ENCODE measurements around the gene BFSP1. TPM values are rescaled to one million over a fixed set of nuclear protein-coding genes. Genes with fewer than 3 reads are reported as not detected.

The BFSP1 gene
- total and polyA plus RNA-seq, 2 of the 8 experiments (the other 6 are each of a cell fraction or from before 2014, with no cell fraction given), result 1.5 to 2.5 TPM

GRCh38 chr20:17491488-17491887 lies 39.7 kb downstream of the BFSP1 start:
- POLR2A ChIA-PET (ENCODE audit: partially characterized antibody), result interaction anchor here (1.3 kb wide), 1 partner anchor 40 kb away, joined by 3 read pairs; the partner anchor contains the start of gene BFSP1

More at GRCh38 chr20:17491488-17491887, 39.7 kb downstream of the BFSP1 start:
- Histone ChIP-seq H3K4me3 (ENCODE audit: extremely low read depth in 1 of 4, insufficient read depth in 2 of 4, low read depth in 3 of 4, low read length in 4 of 4) (no peak overlapping the region), H3K4ac (replicated peaks; ENCODE audit: insufficient read length, low read depth, low read length) (no peak overlapping the region), H3K56ac (replicated peaks; ENCODE audit: insufficient read length, low read depth, low read length) (no peak overlapping the region), H3K23me2 (ENCODE audit: low read depth, low read length) (no peaks in the 10 kb centered on the region), H3K27me3 (replicated peaks in 1 of 4; ENCODE audit: control insufficient read depth in 3 of 4, extremely low read depth in 1 of 4, insufficient read depth in 3 of 4, low read length in 3 of 4) (no peaks in the 10 kb centered on the region), H3K9ac (replicated peaks in 1 of 4; ENCODE audit: extremely low read depth in 1 of 4, low read depth in 3 of 4, low read length in 3 of 4) (no peak overlapping the region), H2BK5ac (ENCODE audit: low read depth, low read length) (no peak overlapping the region), H2BK120ac (replicated peaks; ENCODE audit: low read depth, low read length) (no peak overlapping the region), H3K4me2 (ENCODE audit: insufficient read depth in 1 of 2, low read depth in 2 of 2, low read length in 2 of 2) (no peak overlapping the region), H2BK12ac (ENCODE audit: low read depth, low read length) (no peak overlapping the region), H3K27ac (ENCODE audit: low read depth, low read length) (no peak overlapping the region), H2BK15ac (ENCODE audit: low read length) (no peak overlapping the region), H2AFZ (ENCODE audit: low read length) (no peak overlapping the region), H3K14ac (ENCODE audit: insufficient read length) (no peak overlapping the region), H4K91ac (replicated peaks; ENCODE audit: insufficient read length, low read length) (no peak overlapping the region), H4K5ac (ENCODE audit: insufficient read length, low read depth, low read length) (no peak overlapping the region), H2AK5ac (ENCODE audit: low read depth, low read length) (no peak overlapping the region), H3K36me3 (ENCODE audit: control insufficient read depth in 2 of 4, insufficient read depth in 4 of 4, low read length in 3 of 4) (no peaks in the 10 kb centered on the region), H4K8ac (ENCODE audit: extremely low read depth, insufficient read depth, low read length) (no peak overlapping the region), H3K9me3 (ENCODE audit: insufficient read depth in 2 of 2, low read depth in 1 of 2, low read length in 1 of 2) (no peaks in the 10 kb centered on the region), H3K79me2 (ENCODE audit: control insufficient read depth in 1 of 2, insufficient read depth in 2 of 2, low read length in 2 of 2) (no peaks in the 10 kb centered on the region), H3K23ac (ENCODE audit: insufficient read length) (no peak overlapping the region), H3K79me1 (ENCODE audit: low read depth, low read length) (no peaks in the 10 kb centered on the region), H4K20me1 (replicated peaks in 1 of 2; ENCODE audit: control insufficient read depth in 1 of 2, insufficient read depth in 2 of 2, low read length in 2 of 2) (no peaks in the 10 kb centered on the region), H2BK20ac (ENCODE audit: low read length) (no peak overlapping the region), H3K18ac (ENCODE audit: extremely low read depth, low read length) (no peak overlapping the region), H3K4me1 (replicated peaks in 1 of 4; ENCODE audit: control insufficient read depth in 3 of 4, insufficient read depth in 4 of 4, low read length in 3 of 4) (no peaks in the 10 kb centered on the region)
- no peak for FAIRE-seq
- 86% methylated on average over 4 of the region's 4 CpGs; no CpG with 5 or more reads in 1 of the 2 experiments for WGBS, 2 experiments (ENCODE audit: extremely low coverage in 1 of 2, insufficient coverage in 1 of 2, insufficient read length in 1 of 2, insufficient replicate concordance in 2 of 2, low coverage in 1 of 2, low lambda C conversion rate in 2 of 2, missing lambda C conversion rate in 1 of 2)
- CTCF ChIA-PET (ENCODE audit: partially characterized antibody), result interaction anchor here (1.9 to 2.9 kb wide), 2 partner anchors 12 to 126 kb away, joined by 5 to 13 read pairs; no protein-coding TSS in a partner anchor
- TF ChIP-seq KDM1A (IDR thresholded peaks at IDR 0.05; ENCODE audit: borderline replicate concordance, low read length) (no peak), POLR2A (IDR thresholded peaks at IDR 0.05; ENCODE audit: control extremely low read depth in 1 of 2, low read depth in 2 of 2, low read length in 2 of 2) (no peak), TAF7 (optimal IDR thresholded peaks at IDR 0.05; ENCODE audit: borderline replicate concordance, low read depth, low read length) (no peak), ATF3 (IDR thresholded peaks at IDR 0.05; ENCODE audit: insufficient read depth, low read depth, low read length) (no peak)
- no peak for DNase-seq (ENCODE audit: low read depth in 1 of 2, low spot score in 2 of 2)
